ENCODE results near the gene EHBP1. TPM values are rescaled to one million over a fixed set of nuclear protein-coding genes. Genes with fewer than 3 reads are reported as not detected.

Gene EHBP1
- total RNA-seq, 1 donor from 2014 or later: 67.4 TPM

- H3K4me1 Mint-ChIP-seq: peaks cover 9% of the 10 kb centered on the region
- no peak overlapping the region for H3K27ac Mint-ChIP-seq
- H3K9me3 Mint-ChIP-seq: no peaks in the 10 kb centered on the region
- H3K27me3 Mint-ChIP-seq (ENCODE audit: low read depth): no peaks in the 10 kb centered on the region
- H3K4me3 Mint-ChIP-seq: no peak overlapping the region
- no peaks in the 10 kb centered on the region for H3K36me3 Mint-ChIP-seq
- no peak for DNase-seq (ENCODE audit: low spot score in 2 of 2, unreplicated experiment in 2 of 2)
- TF ChIP-seq, protein P1, sequence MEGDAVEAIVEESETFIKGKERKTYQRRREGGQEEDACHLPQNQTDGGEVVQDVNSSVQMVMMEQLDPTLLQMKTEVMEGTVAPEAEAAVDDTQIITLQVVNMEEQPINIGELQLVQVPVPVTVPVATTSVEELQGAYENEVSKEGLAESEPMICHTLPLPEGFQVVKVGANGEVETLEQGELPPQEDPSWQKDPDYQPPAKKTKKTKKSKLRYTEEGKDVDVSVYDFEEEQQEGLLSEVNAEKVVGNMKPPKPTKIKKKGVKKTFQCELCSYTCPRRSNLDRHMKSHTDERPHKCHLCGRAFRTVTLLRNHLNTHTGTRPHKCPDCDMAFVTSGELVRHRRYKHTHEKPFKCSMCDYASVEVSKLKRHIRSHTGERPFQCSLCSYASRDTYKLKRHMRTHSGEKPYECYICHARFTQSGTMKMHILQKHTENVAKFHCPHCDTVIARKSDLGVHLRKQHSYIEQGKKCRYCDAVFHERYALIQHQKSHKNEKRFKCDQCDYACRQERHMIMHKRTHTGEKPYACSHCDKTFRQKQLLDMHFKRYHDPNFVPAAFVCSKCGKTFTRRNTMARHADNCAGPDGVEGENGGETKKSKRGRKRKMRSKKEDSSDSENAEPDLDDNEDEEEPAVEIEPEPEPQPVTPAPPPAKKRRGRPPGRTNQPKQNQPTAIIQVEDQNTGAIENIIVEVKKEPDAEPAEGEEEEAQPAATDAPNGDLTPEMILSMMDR (IDR thresholded peaks at IDR 0.05; ENCODE audit: unreplicated experiment): no peak
Measured at GRCh38 chr2:62686012-62686685, 19.4 kb upstream of the EHBP1 start.

DNA sequence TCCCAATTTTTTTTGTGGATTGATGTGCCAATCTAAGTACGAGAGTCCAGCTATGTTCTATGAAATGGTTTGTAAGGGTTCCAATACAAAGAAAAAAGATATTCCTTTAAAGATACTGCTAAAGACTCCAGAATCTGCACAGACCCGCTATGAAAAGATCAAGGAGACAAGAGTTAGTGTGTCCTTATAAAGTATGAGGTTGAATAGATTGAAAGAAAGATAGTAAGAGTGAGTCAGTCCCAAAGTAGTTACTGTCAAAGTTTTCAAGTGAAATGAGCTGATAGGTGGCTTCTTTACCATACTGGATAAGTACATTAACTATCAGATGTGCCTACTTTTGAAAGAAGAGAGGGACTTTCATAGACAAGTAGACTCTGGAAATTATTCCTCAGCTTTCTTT lies 17.9 kb upstream of the EHBP1 start:
- Mint-ChIP-seq H3K4me3 (no peak overlapping the region), H3K27ac (no peak overlapping the region), H3K36me3 (no peaks in the 10 kb centered on the region), H3K4me1 (peaks cover 9% of the 10 kb centered on the region), H3K27me3 (ENCODE audit: low read depth) (no peaks in the 10 kb centered on the region), H3K9me3 (no peaks in the 10 kb centered on the region)
- DNase-seq (ENCODE audit: low spot score in 2 of 2, unreplicated experiment in 2 of 2): no peak
- TF ChIP-seq, protein P1 (IDR thresholded peaks at IDR 0.05; ENCODE audit: unreplicated experiment): no peak

DNA sequence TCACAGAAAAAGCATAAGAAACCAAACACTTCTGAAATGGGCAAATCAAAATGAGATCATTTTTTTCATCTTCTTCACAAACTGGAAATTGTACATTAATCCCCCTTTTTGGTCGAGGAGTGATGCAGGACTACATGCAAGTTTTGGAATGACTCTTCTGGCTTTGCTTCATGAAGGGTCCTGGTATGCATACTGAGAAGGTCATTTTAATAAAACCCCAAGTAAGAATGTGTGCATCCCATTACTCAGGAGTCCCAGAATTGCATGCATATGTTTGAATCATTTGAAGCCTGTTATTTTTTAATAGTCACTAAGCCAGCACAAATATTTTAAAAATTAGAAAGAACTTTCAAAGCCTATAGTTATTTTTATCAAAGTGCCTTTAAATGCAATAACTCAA lies 16.7 kb upstream of the EHBP1 start:
- Mint-ChIP-seq H3K27me3 (ENCODE audit: low read depth) (no peaks in the 10 kb centered on the region), H3K4me3 (no peak overlapping the region), H3K27ac (no peak overlapping the region), H3K4me1 (peaks cover 9% of the 10 kb centered on the region), H3K36me3 (no peaks in the 10 kb centered on the region), H3K9me3 (peaks cover 6% of the 10 kb centered on the region)
- TF ChIP-seq, protein P1 (IDR thresholded peaks at IDR 0.05; ENCODE audit: unreplicated experiment): no peak
- no peak for DNase-seq (ENCODE audit: low spot score in 2 of 2, unreplicated experiment in 2 of 2)

GRCh38 chr2:62691186-62691585 lies 14.3 kb upstream of the EHBP1 start:
- Mint-ChIP-seq H3K4me3 (no peak overlapping the region), H3K9me3 (peaks cover 6% of the 10 kb centered on the region), H3K27ac (no peak overlapping the region), H3K4me1 (peaks cover 9% of the 10 kb centered on the region), H3K27me3 (ENCODE audit: low read depth) (no peaks in the 10 kb centered on the region), H3K36me3 (no peaks in the 10 kb centered on the region)
- no peak for DNase-seq (ENCODE audit: low spot score in 2 of 2, unreplicated experiment in 2 of 2)
- TF ChIP-seq, protein P1 (IDR thresholded peaks at IDR 0.05; ENCODE audit: unreplicated experiment): no peak

GRCh38 chr2:62692225-62692624 lies 13.3 kb upstream of the EHBP1 start:
- H3K4me3 Mint-ChIP-seq: no peak overlapping the region
- H3K36me3 Mint-ChIP-seq: no peaks in the 10 kb centered on the region
- no peaks in the 10 kb centered on the region for H3K27me3 Mint-ChIP-seq (ENCODE audit: low read depth)
- peaks cover 9% of the 10 kb centered on the region for H3K4me1 Mint-ChIP-seq
- DNase-seq (ENCODE audit: low spot score in 2 of 2, unreplicated experiment in 2 of 2): no peak
- TF ChIP-seq, protein P1 (IDR thresholded peaks at IDR 0.05; ENCODE audit: unreplicated experiment): no peak
- peaks cover 6% of the 10 kb centered on the region for H3K9me3 Mint-ChIP-seq
- H3K27ac Mint-ChIP-seq: no peak overlapping the region
